PC-3 (cell line): ENCODE results near the gene SEPHS1. TPM values are rescaled to one million over a fixed set of nuclear protein-coding genes. Genes with fewer than 3 reads are reported as not detected.
A peak's percentile ranks its signal among the peaks of the same experiment; 100 is the strongest.

Experiments
- ATAC-seq: fragments of 200-7000 bp; cut with Tn5 transposase; 2 replicates; pipeline ENCODE4 v1.9.1; 2020; ENCODE audit warnings: mild to moderate bottlenecking, moderate library complexity
- BruUV-seq: library from RNA; stranded (reverse); fragments of 400-500 nt; replicated peaks from 2 replicates; lab custom pipeline; 2021; lab: Mats Ljungman, UMichigan
- CTCF ChIA-PET: fragments of 300-600 bp; sonication (Branson Sonifier 250); formaldehyde crosslinking; loops from one replicate; lab custom pipeline; 2022; ENCODE audit warnings: antibody characterized with exemption; lab: Charles Lee
- POLR2A ChIA-PET: fragments of 300-600 bp; sonication (Branson Sonifier 250); formaldehyde crosslinking; loops from one replicate; lab custom pipeline; 2022; ENCODE audit warnings: antibody characterized with exemption; ENCODE audit not compliant: unreplicated experiment; lab: Charles Lee
- DNase-seq: peaks from one replicate; pipeline ENCODE4 v3.0.0-alpha.2; 2015
- H2AFZ ChIP-seq: fragments of 300-600 bp; sonication (generic); 2 replicates; pipeline ENCODE4 v1.6.0; 2016; ENCODE audit warnings: antibody characterized with exemption, low read length
- H3F3A ChIP-seq: fragments of 300-600 bp; sonication (generic); one replicate; pipeline ENCODE4 v1.6.0; 2017; ENCODE audit warnings: antibody characterized with exemption, low read length, control low read depth, mild to moderate bottlenecking; ENCODE audit not compliant: unreplicated experiment
- H3K27ac ChIP-seq: fragments of 300-600 bp; sonication (generic); 2 replicates; pipeline ENCODE4 v1.5.1; 2016; ENCODE audit warnings: mild to moderate bottlenecking, low read length
- H3K27me3 ChIP-seq: fragments of 300-600 bp; sonication (generic); 2 replicates; pipeline ENCODE4 v1.6.1; 2016; ENCODE audit warnings: low read length, mixed read lengths
- H3K36me3 ChIP-seq: fragments of 300-600 bp; sonication (generic); 2 replicates; pipeline ENCODE4 v1.6.1; 2016; ENCODE audit warnings: low read depth, mixed run types, low read length, mixed read lengths
- H3K4me1 ChIP-seq: fragments of 300-600 bp; sonication (generic); 2 replicates; pipeline ENCODE4 v1.5.1; 2016; ENCODE audit warnings: low read length; ENCODE audit not compliant: insufficient read depth
- H3K4me2 ChIP-seq: fragments of 300-600 bp; sonication (generic); 2 replicates; pipeline ENCODE4 v1.6.0; 2016; ENCODE audit warnings: low read length
- H3K4me3 ChIP-seq: fragments of 300-600 bp; sonication (generic); 2 replicates; pipeline ENCODE4 v1.5.1; 2016; ENCODE audit warnings: mild to moderate bottlenecking, low read length, mixed read lengths
- H3K79me2 ChIP-seq: fragments of 300-600 bp; sonication (generic); 2 replicates; pipeline ENCODE4 v1.6.1; 2017; ENCODE audit warnings: low read length, mixed read lengths
- H3K9ac ChIP-seq: fragments of 300-600 bp; sonication (generic); 2 replicates; pipeline ENCODE4 v1.6.0; 2016; ENCODE audit warnings: mild to moderate bottlenecking, low read length
- H3K9me2 ChIP-seq: fragments of 300-600 bp; sonication (generic); replicated peaks from 2 replicates; pipeline ENCODE4 v1.6.1; 2016; ENCODE audit warnings: mixed run types, low read length, mixed read lengths
- H3K9me3 ChIP-seq: fragments of 300-600 bp; sonication (generic); 2 replicates; pipeline ENCODE4 v1.6.1; 2016; ENCODE audit warnings: low read length, mixed read lengths
- H4K20me1 ChIP-seq: fragments of 300-600 bp; sonication (generic); 2 replicates; pipeline ENCODE4 v1.6.1; 2016; ENCODE audit warnings: low read length, mixed read lengths
- CTCF ChIP-seq: fragments of 300-600 bp; sonication (generic); conservative IDR thresholded peaks from 2 replicates; pipeline ENCODE4 v1.5.1; 2017; ENCODE audit warnings: antibody characterized with exemption, low read depth, mild to moderate bottlenecking, low read length
- EZH2 ChIP-seq: fragments of 300-600 bp; sonication (generic); IDR thresholded peaks from one replicate; pipeline ENCODE4 v1.6.1; 2017; ENCODE audit warnings: antibody characterized with exemption, mild to moderate bottlenecking, low read length; ENCODE audit not compliant: unreplicated experiment
- EZH2phosphoT487 ChIP-seq: fragments of 300-600 bp; sonication (generic); IDR thresholded peaks from 2 replicates; pipeline ENCODE4 v1.6.1; 2018; ENCODE audit warnings: mild to moderate bottlenecking, antibody characterized with exemption, low read length, borderline replicate concordance
- intact Hi-C: fragments of 100-400 bp; cut with micrococcal nuclease; formaldehyde crosslinking; loops from 2 replicates; pipeline ENCODE4 v1.9.0; 2023
- total RNA-seq: library from RNA; depleted of rRNA; stranded (reverse); fragments of >200 nt; gene quantifications from 2 replicates; pipeline ENCODE4 v1.2.3, GENCODE V29; 2014

Gene SEPHS1
- total RNA-seq, 1 experiment from 2014 or later = 42.5 TPM

DNA sequence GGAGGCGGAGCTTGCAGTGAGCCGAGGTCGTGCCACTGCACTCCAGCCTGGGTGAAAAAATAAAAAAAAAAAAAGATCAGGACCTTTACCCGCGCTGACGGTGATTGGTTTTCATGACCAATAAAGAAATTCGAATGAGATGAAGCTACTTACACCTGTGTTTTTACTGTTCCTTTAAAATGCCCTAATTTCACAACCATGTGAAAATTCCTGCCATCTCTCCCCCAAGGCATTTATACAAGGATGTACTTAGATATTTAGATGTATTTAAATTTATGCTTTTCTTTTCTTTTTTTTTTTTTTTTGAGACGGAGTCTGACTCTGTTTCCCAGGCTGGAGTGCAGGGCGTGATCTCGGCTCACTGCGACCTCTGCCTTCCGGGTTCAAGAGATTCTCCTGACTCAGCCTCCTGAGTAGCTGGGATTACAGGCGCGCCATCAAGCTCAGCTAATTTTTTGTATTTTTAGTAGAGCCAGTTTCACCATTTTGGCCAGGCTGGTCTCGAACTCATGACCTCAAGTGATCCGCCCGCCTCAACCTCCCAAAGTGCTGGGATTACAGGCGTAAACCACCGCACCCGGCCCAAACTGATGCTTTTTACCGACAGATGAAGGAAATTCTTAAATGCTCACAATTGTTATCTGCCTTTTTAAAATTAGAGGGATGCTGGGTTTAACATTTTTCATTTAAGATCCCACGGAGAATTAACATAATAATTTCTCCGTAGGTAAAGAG is 45.1 kb downstream of the SEPHS1 start:
- Histone ChIP-seq H3K79me2 (no peaks in the 10 kb centered on the region), H3K9ac (no peak overlapping the region), H3K4me3 (peak overlapping the region; percentile 73), H2AFZ (peak overlapping the region; percentile 76), H3K9me2 (no peaks in the 10 kb centered on the region), H3K27me3 (no peaks in the 10 kb centered on the region), H3K36me3 (no peaks in the 10 kb centered on the region), H3K9me3 (no peaks in the 10 kb centered on the region), H4K20me1 (no peaks in the 10 kb centered on the region), H3F3A (no peaks in the 10 kb centered on the region), H3K27ac (no peak overlapping the region), H3K4me1 (peaks cover 5% of the 10 kb centered on the region; the same call in 1 of the 2 replicates), H3K4me2 (peak overlapping the region; percentile 78)
- BruUV-seq = no TSS peak
- DNase-seq = no peak
- ChIA-PET CTCF (no interaction called here), POLR2A (interaction anchor here (0.6 to 0.7 kb wide), 3 partner anchors 14 to 897 kb away, joined by 3 to 5 read pairs (median 5); no protein-coding TSS in a partner anchor)
- intact Hi-C loops = loop anchor here (2.0 to 5.0 kb wide), 3 partner anchors 81 to 142 kb away; partner anchors contain the start of gene MCM10
- no peak for ATAC-seq
- TF ChIP-seq EZH2phosphoT487 = no peak
- TF ChIP-seq CTCF = no peak
- no peak for TF ChIP-seq EZH2

DNA sequence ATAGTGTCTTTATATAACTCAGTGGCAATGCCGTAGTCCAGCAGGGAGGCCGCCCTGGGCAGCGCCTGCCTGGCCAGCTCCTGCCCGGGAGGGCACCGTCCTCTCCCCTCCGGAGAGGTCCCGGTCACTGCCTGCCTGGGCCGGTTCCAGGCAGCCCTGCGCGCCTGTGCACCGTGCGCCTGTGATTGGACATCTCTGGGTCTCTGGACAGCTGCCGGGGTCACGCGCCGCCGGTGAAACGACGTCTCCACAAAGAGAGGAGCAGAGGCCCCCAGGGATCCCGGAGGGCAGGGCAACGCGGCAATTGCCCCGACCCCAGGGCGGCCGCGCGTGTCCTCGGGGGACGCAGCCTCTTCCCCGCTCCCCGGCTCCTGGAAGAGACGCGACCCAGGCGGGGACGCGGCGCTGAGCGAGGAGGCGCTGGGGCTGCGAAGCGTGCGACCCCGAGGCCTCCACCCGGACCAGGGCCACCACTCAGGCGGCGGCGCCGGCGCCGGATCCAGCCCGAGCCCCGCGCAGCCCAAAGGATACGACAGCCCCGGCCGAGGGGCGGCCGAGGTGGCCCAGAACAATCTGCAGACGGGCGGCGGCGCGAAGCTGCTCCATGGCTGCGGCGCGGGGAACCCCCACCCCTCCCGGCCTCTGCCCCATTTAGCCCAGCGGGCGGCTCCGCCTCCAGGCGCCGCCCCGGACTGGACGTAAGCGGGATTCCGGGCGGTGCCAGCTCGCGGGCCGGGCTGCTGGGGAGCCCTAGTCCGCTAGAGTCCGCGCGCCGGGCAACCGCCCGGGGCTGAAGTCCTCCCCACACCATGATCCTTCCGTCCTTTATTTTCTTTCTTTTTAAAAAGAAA is 48.4 kb downstream of the SEPHS1 start, which contains the start of gene PHYH:
PHYH (minus strand) TSS at position 628 of the 851 bp plus-strand sequence; CDS start at position 606, 22 bp downstream.
- Histone ChIP-seq H3K9me2 (no peaks in the 10 kb centered on the region), H3K36me3 (no peaks in the 10 kb centered on the region), H2AFZ (peak within 1 kb of the TSS; percentile 72), H3K4me1 (peaks cover 5% of the 10 kb centered on the region; the same call in 1 of the 2 replicates), H3K9ac (peak within 1 kb of the TSS; percentile 76), H3K4me3 (peak within 1 kb of the TSS; percentile 72), H3F3A (no peaks in the 10 kb centered on the region), H4K20me1 (no peaks in the 10 kb centered on the region), H3K79me2 (no peaks in the 10 kb centered on the region), H3K27ac (peak within 1 kb of the TSS; percentile 32), H3K9me3 (no peaks in the 10 kb centered on the region), H3K27me3 (no peaks in the 10 kb centered on the region), H3K4me2 (peak within 1 kb of the TSS; percentile 89)
- peak; percentile 83 for ATAC-seq
- CTCF ChIA-PET = no interaction called here
- intact Hi-C loops = loop anchor here (5.0 kb wide), 1 partner anchor 77 kb away; no protein-coding TSS in a partner anchor
- TF ChIP-seq EZH2 = no peak
- TF ChIP-seq EZH2phosphoT487 = no peak
- TF ChIP-seq CTCF = no peak
- no TSS peak for BruUV-seq
- DNase-seq = peak; percentile 75
- POLR2A ChIA-PET = interaction anchor here (0.6 to 0.7 kb wide), 2 partner anchors 33 to 109 kb away, joined by 3 read pairs; no protein-coding TSS in a partner anchor
